Astrocyte (in vitro differentiated cells and primary cell): ENCODE data around the gene IQGAP2. TPM values are rescaled to one million over a fixed set of nuclear protein-coding genes. Genes with fewer than 3 reads are reported as not detected.

Experiments used
- DNase-seq: peaks from one replicate; pipeline ENCODE4 v3.0.0-alpha.2; 2010; ENCODE audit warnings: low read depth
- FAIRE-seq: peaks from 2 replicates; lab custom pipeline; 2011; peaks lifted over from hg19 to GRCh38; lab: Jason Lieb, UNC
- H2AFZ ChIP-seq: 2 replicates; pipeline ENCODE4 v1.6.0; 2012; ENCODE audit warnings: low read depth, low read length, inconsistent platforms
- H3K27ac ChIP-seq: 2 replicates; pipeline ENCODE4 v1.5.1; 2011; ENCODE audit warnings: low read depth, low read length, inconsistent platforms
- H3K27me3 ChIP-seq: 2 replicates; pipeline ENCODE4 v1.6.0; 2011; ENCODE audit warnings: low read length, inconsistent platforms; ENCODE audit not compliant: insufficient read depth
- H3K36me3 ChIP-seq: 2 replicates; pipeline ENCODE4 v1.5.1; 2011; ENCODE audit warnings: low read length, inconsistent platforms; ENCODE audit not compliant: insufficient read depth
- H3K4me1 ChIP-seq: 2 replicates; pipeline ENCODE4 v1.5.1; 2011; ENCODE audit warnings: low read length, inconsistent platforms; ENCODE audit not compliant: insufficient read depth
- H3K4me2 ChIP-seq: 2 replicates; pipeline ENCODE4 v1.6.0; 2012; ENCODE audit warnings: low read length, inconsistent platforms
- H3K4me3 ChIP-seq: 2 replicates; pipeline ENCODE4 v1.5.1; 2011; ENCODE audit warnings: low read depth, mild to moderate bottlenecking, low read length, inconsistent platforms; ENCODE audit not compliant: insufficient read depth
- H3K79me2 ChIP-seq: 2 replicates; pipeline ENCODE4 v1.6.0; 2012; ENCODE audit warnings: mild to moderate bottlenecking, low read length, inconsistent platforms; ENCODE audit not compliant: insufficient read depth
- H3K9ac ChIP-seq: 2 replicates; pipeline ENCODE4 v1.6.0; 2012; ENCODE audit warnings: mild to moderate bottlenecking, low read length, inconsistent platforms
- H3K9me3 ChIP-seq: 2 replicates; pipeline ENCODE4 v1.5.1; 2012; ENCODE audit warnings: low read depth, mild to moderate bottlenecking, low read length, inconsistent platforms; ENCODE audit not compliant: insufficient read depth
- H4K20me1 ChIP-seq: 2 replicates; pipeline ENCODE4 v1.6.0; 2012; ENCODE audit warnings: low read length, inconsistent platforms; ENCODE audit not compliant: insufficient read depth
- H3K27ac Mint-ChIP-seq: one replicate; pipeline ENCODE4 v1.8.0; 2021; ENCODE audit warnings: mild to moderate bottlenecking, mixed read lengths; ENCODE audit not compliant: unreplicated experiment
- H3K27me3 Mint-ChIP-seq: one replicate; pipeline ENCODE4 v1.8.0; 2021; ENCODE audit warnings: low read depth, mixed read lengths; ENCODE audit not compliant: unreplicated experiment
- H3K36me3 Mint-ChIP-seq: one replicate; pipeline ENCODE4 v1.8.0; 2021; ENCODE audit warnings: low read depth, mixed read lengths; ENCODE audit not compliant: unreplicated experiment
- H3K4me1 Mint-ChIP-seq: one replicate; pipeline ENCODE4 v1.8.0; 2021; ENCODE audit warnings: low read depth, mixed read lengths; ENCODE audit not compliant: unreplicated experiment
- H3K4me3 Mint-ChIP-seq: one replicate; pipeline ENCODE4 v1.8.0; 2021; ENCODE audit warnings: mild to moderate bottlenecking, moderate library complexity, mixed read lengths; ENCODE audit not compliant: unreplicated experiment
- H3K9me3 Mint-ChIP-seq: one replicate; pipeline ENCODE4 v1.8.0; 2021; ENCODE audit warnings: mild to moderate bottlenecking, mixed read lengths; ENCODE audit not compliant: unreplicated experiment
- EZH2 ChIP-seq: IDR thresholded peaks from 2 replicates; pipeline ENCODE4 v1.6.1; 2012; ENCODE audit warnings: mild to moderate bottlenecking, low read length, inconsistent platforms; ENCODE audit not compliant: insufficient read depth
- total RNA-seq: library from RNA; stranded (reverse); gene quantifications from 2 replicates; pipeline ENCODE4 v1.2.1, GENCODE V29; 2021
- TF ChIP-seq, protein P1 (sequence below): IDR thresholded peaks from 2 replicates; pipeline ENCODE4 v1.5.1; 2011; ENCODE audit warnings: low read depth, mild to moderate bottlenecking, inconsistent platforms, low read length, moderate library complexity; ENCODE audit not compliant: insufficient read depth

The IQGAP2 gene
- total RNA-seq, 1 donor from 2014 or later = 2.9 TPM

DNA sequence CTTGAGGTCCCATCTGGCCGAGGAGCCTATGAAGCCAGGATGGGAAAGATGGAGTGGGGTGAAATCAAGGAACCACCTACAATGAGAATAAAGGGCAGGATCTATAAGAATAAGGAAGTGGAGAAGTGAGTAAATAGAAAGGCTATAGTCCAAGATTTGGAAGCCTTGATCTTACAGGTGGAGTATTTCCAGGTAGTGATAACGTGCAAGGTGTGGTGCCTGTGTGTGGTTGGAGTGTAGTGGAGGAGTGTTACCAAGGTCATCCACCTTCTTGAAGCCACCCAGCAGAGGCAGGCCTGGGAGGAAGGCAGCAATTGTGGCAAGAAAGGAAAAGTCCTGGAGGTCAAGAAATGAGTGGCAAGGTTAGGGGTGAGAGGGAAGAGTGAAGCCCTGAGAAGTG is 72.9 kb downstream of the IQGAP2 start:
- H3K4me3 Mint-ChIP-seq = no peak overlapping the region
- H3K27ac Mint-ChIP-seq = no peak overlapping the region
- Histone ChIP-seq H3K9me3 (no peaks in the 10 kb centered on the region), H3K4me2 (no peak overlapping the region), H2AFZ (no peak overlapping the region), H4K20me1 (no peaks in the 10 kb centered on the region), H3K4me1 (no peaks in the 10 kb centered on the region), H3K9ac (no peak overlapping the region), H3K36me3 (no peaks in the 10 kb centered on the region), H3K27ac (no peak overlapping the region), H3K79me2 (no peaks in the 10 kb centered on the region), H3K27me3 (no peaks in the 10 kb centered on the region), H3K4me3 (no peak overlapping the region)
- TF ChIP-seq EZH2 = no peak
- FAIRE-seq (no peak), DNase-seq (no peak)
- H3K36me3 Mint-ChIP-seq = no peaks in the 10 kb centered on the region
- H3K9me3 Mint-ChIP-seq = no peaks in the 10 kb centered on the region
- no peaks in the 10 kb centered on the region for H3K4me1 Mint-ChIP-seq
- H3K27me3 Mint-ChIP-seq = peaks cover 4% of the 10 kb centered on the region

DNA sequence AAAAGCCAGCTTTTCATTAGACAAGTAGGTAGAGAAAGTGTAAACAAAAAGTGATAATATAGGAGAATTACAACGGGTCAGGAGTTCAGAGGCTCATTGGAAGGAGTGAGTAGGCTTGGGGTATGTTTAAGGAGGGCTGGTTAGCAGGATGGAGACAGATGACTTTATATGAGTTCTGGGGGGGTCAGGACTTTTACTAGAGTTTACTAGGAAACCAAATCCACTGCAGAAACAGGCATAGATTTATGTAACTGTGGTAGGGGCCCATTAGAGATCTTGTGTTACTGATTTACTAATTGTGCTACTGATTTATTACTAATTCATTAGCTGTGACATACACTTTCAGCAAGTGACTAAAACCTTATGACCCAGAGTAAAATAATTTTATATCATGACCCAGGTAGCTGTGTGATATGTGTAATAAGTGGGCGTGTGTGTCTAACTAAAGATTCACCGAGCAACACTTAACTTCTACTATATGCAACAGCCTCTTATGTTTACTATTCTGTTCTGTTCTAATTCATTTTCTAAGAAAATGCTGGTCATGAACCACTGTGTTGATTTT is 73.5 kb downstream of the IQGAP2 start:
- Mint-ChIP-seq H3K4me3 (no peak overlapping the region), H3K27me3 (peaks cover 4% of the 10 kb centered on the region)

DNA sequence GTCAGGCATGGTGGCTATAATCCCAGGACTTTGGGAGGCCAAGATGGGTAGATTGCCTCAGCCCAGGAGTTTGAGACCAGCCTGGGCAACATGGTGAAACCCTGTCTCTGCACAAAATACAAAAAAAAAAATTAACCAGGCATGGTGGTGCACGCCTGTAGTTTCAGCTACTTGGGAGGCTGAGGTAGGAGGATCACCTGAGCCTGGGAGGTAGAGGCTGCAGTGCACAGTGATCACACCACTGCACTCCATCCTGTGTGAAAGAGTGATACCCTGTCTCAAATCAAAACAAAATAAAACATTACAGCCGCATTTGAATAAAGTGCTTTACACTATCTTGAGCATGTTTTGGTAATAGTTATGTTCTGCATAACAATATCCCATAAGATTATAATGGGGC is 74.0 kb downstream of the IQGAP2 start:
- Histone ChIP-seq H3K4me2 (no peak overlapping the region), H3K36me3 (no peaks in the 10 kb centered on the region), H3K9me3 (no peaks in the 10 kb centered on the region), H3K79me2 (no peaks in the 10 kb centered on the region), H3K9ac (no peak overlapping the region), H3K4me3 (no peak overlapping the region), H2AFZ (no peak overlapping the region), H3K27ac (no peak overlapping the region), H4K20me1 (no peaks in the 10 kb centered on the region), H3K27me3 (no peaks in the 10 kb centered on the region), H3K4me1 (no peaks in the 10 kb centered on the region)
- Mint-ChIP-seq H3K27me3 (peaks cover 4% of the 10 kb centered on the region), H3K36me3 (no peaks in the 10 kb centered on the region), H3K4me3 (no peak overlapping the region), H3K9me3 (no peaks in the 10 kb centered on the region), H3K4me1 (no peaks in the 10 kb centered on the region), H3K27ac (no peak overlapping the region)
- TF ChIP-seq, protein P1, sequence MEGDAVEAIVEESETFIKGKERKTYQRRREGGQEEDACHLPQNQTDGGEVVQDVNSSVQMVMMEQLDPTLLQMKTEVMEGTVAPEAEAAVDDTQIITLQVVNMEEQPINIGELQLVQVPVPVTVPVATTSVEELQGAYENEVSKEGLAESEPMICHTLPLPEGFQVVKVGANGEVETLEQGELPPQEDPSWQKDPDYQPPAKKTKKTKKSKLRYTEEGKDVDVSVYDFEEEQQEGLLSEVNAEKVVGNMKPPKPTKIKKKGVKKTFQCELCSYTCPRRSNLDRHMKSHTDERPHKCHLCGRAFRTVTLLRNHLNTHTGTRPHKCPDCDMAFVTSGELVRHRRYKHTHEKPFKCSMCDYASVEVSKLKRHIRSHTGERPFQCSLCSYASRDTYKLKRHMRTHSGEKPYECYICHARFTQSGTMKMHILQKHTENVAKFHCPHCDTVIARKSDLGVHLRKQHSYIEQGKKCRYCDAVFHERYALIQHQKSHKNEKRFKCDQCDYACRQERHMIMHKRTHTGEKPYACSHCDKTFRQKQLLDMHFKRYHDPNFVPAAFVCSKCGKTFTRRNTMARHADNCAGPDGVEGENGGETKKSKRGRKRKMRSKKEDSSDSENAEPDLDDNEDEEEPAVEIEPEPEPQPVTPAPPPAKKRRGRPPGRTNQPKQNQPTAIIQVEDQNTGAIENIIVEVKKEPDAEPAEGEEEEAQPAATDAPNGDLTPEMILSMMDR = no peak
- TF ChIP-seq EZH2 = no peak
- FAIRE-seq (no peak), DNase-seq (no peak)

More for the DNA sequence above, 73.5 kb downstream of the IQGAP2 start:
- Mint-ChIP-seq H3K27ac (no peak overlapping the region), H3K9me3 (no peaks in the 10 kb centered on the region), H3K36me3 (no peaks in the 10 kb centered on the region), H3K4me1 (no peaks in the 10 kb centered on the region)
- no peaks in the 10 kb centered on the region for H4K20me1 ChIP-seq
- TF ChIP-seq, protein P1 = no peak
- no peak for TF ChIP-seq EZH2
- FAIRE-seq (no peak), DNase-seq (no peak)
- no peaks in the 10 kb centered on the region for H3K79me2 ChIP-seq
- H3K36me3 ChIP-seq = no peaks in the 10 kb centered on the region
- no peaks in the 10 kb centered on the region for H3K9me3 ChIP-seq
- H3K27ac ChIP-seq = no peak overlapping the region
- H3K9ac ChIP-seq = no peak overlapping the region
- H3K4me1 ChIP-seq = no peaks in the 10 kb centered on the region
- no peak overlapping the region for H3K4me2 ChIP-seq
- no peak overlapping the region for H3K4me3 ChIP-seq
- H2AFZ ChIP-seq = no peak overlapping the region
- H3K27me3 ChIP-seq = no peaks in the 10 kb centered on the region
